HG02759 (cell line): ENCODE data around the gene TSTD2.
"Not testable (repeated sequence)": the region's sequence is repeated elsewhere in the genome, so short reads cannot be mapped to it uniquely, and the experiment has no call there.

Experiments
- ATAC-seq: cut with Tn5 transposase; IDR thresholded peaks from one replicate; pipeline ENCODE4 v1.9.1; 2021; ENCODE audit warnings: mild to moderate bottlenecking, moderate library complexity; ENCODE audit not compliant: unreplicated experiment

Gene TSTD2

GRCh38 chr9:97632248-97632984 lies 752 bp downstream of the TSTD2 start:
- peak; percentile 4 for ATAC-seq

- ATAC-seq = no peak
Measured at GRCh38 chr9:97630591-97630990, 2.6 kb downstream of the TSTD2 start.

- ATAC-seq = no peak
Measured at GRCh38 chr9:97629156-97629555, 4.0 kb downstream of the TSTD2 start.

- no peak for ATAC-seq
Measured at GRCh38 chr9:97628668-97629067, 4.5 kb downstream of the TSTD2 start.

- ATAC-seq = no peak
Measured at GRCh38 chr9:97627624-97628023, 5.5 kb downstream of the TSTD2 start.

- ATAC-seq = no peak
Measured at GRCh38 chr9:97625620-97626019, 7.5 kb downstream of the TSTD2 start.

GRCh38 chr9:97623946-97624345 lies 9.2 kb downstream of the TSTD2 start:
- ATAC-seq = no peak

GRCh38 chr9:97622483-97622882 lies 10.7 kb downstream of the TSTD2 start:
- ATAC-seq = not testable (repeated sequence)

- ATAC-seq = not testable (repeated sequence)
Measured at GRCh38 chr9:97620063-97620462, 13.1 kb downstream of the TSTD2 start.

GRCh38 chr9:97617939-97618416 lies 15.2 kb downstream of the TSTD2 start:
- ATAC-seq = no peak

GRCh38 chr9:97615439-97616072 lies 17.6 kb downstream of the TSTD2 start:
- ATAC-seq = no peak

- no peak for ATAC-seq
Measured at GRCh38 chr9:97604901-97605645, 28.1 kb downstream of the TSTD2 start.

- no peak for ATAC-seq
Measured at GRCh38 chr9:97602430-97602829, 30.7 kb downstream of the TSTD2 start.

- ATAC-seq = no peak
Measured at GRCh38 chr9:97601228-97601898, 31.8 kb downstream of the TSTD2 start.

- no peak for ATAC-seq
Measured at GRCh38 chr9:97600531-97601227, 32.5 kb downstream of the TSTD2 start.

GRCh38 chr9:97599314-97599846 lies 33.8 kb downstream of the TSTD2 start:
- no peak for ATAC-seq

- peak; percentile 89 for ATAC-seq
Measured at GRCh38 chr9:97598461-97599288, 34.5 kb downstream of the TSTD2 start.

GRCh38 chr9:97596906-97597305 lies 36.3 kb downstream of the TSTD2 start:
- ATAC-seq = no peak

GRCh38 chr9:97594381-97594921 lies 38.7 kb downstream of the TSTD2 start:
- ATAC-seq = no peak
